Body of pancreas (tissue), 4 donors: ENCODE results near the gene DENND1A.

Source experiments
- CTCF ChIP-seq, 7 experiments: fragments of 450-650 bp in 4 of 7; fragments of 200-600 bp in 3 of 7; sonication (generic) in 3 of 7; IDR thresholded peaks; one replicate each; pipeline ENCODE4 v1.5.1; 2016 to 2019; ENCODE audit warnings: antibody characterized with exemption in 7 of 7
- POLR2A ChIP-seq, 3 donors: fragments of 450-650 bp; IDR thresholded peaks; one replicate each; pipeline ENCODE4 v1.6.1; 2016; ENCODE audit warnings: antibody characterized with exemption in 3 of 3, mild to moderate bottlenecking in 2 of 3

GRCh38 chr9:123739387-123739786 lies 190.5 kb downstream of the DENND1A start:
- TF ChIP-seq CTCF (IDR thresholded peaks at IDR 0.05) (no peak), POLR2A (IDR thresholded peaks at IDR 0.05) (no peak)
